ENCODE data around the gene PDZD2. TPM values are rescaled to one million over a fixed set of nuclear protein-coding genes. Genes with fewer than 3 reads are reported as not detected.

The PDZD2 gene
- total and polyA plus RNA-seq, 8 donors = under 0.01 to 61.3 (median 5.8) TPM

GRCh38 chr5:32098890-32099310 lies 460.0 kb downstream of the PDZD2 start:
- intact Hi-C loops (cut with DNase I; ENCODE audit: low total_unique reads) = no loop called here
- Histone ChIP-seq H3K36me3 (peaks cover 17 to 84% (median 67%) of the 10 kb centered on the region in 4 donors), H3K27me3 (no peaks in the 10 kb centered on the region), H3K9me3 (no peaks in the 10 kb centered on the region), H3K4me1 (peaks cover 0 to 31% (median 20%) of the 10 kb centered on the region in 4 donors), H3K4me3 (no peak overlapping the region), H3K27ac (peak overlapping the region in 4 of 5 donors; percentile 46 to 74 (median 53))
- no peak for TF ChIP-seq POLR2AphosphoS5 (IDR thresholded peaks at IDR 0.05)
- TF ChIP-seq CTCF (IDR thresholded peaks at IDR 0.05) = no peak
- no peak for TF ChIP-seq EP300 (IDR thresholded peaks at IDR 0.05)
- TF ChIP-seq POLR2A (IDR thresholded peaks at IDR 0.05) = no peak
- 61 to 85% (median 73%) methylated on average over 11 of the region's 11 CpGs for WGBS, 5 donors
- DNase-seq = peak in 1 of 2 donors; percentile 16

- peak in 1 of 2 donors; percentile 9 for DNase-seq
- Histone ChIP-seq H3K4me1 (peaks cover 0 to 31% (median 20%) of the 10 kb centered on the region in 4 donors), H3K27me3 (no peaks in the 10 kb centered on the region), H3K36me3 (peaks cover 21 to 84% (median 73%) of the 10 kb centered on the region in 4 donors), H3K27ac (peak overlapping the region in 4 of 5 donors; percentile 31 to 74 (median 47)), H3K4me3 (no peak overlapping the region), H3K9me3 (no peaks in the 10 kb centered on the region)
- 73 to 85% (median 83%) methylated on average over 9 of the region's 9 CpGs for WGBS, 5 donors
- intact Hi-C loops (cut with DNase I; ENCODE audit: low total_unique reads) = no loop called here
- TF ChIP-seq POLR2AphosphoS5 (IDR thresholded peaks at IDR 0.05) = no peak
- TF ChIP-seq CTCF (IDR thresholded peaks at IDR 0.05) = no peak
- no peak for TF ChIP-seq EP300 (IDR thresholded peaks at IDR 0.05)
- no peak for TF ChIP-seq POLR2A (IDR thresholded peaks at IDR 0.05)
These were observed 460.6 kb downstream of the PDZD2 start for GRCh38 chr5:32099486-32100035.

- Histone ChIP-seq H3K4me1 (peaks cover 0 to 27% (median 18%) of the 10 kb centered on the region in 4 donors), H3K4me3 (no peak overlapping the region), H3K27ac (peak overlapping the region in 3 of 5 donors; percentile 31 to 74 (median 46)), H3K27me3 (no peaks in the 10 kb centered on the region), H3K36me3 (peaks cover 26 to 84% (median 80%) of the 10 kb centered on the region in 4 donors), H3K9me3 (no peaks in the 10 kb centered on the region)
- intact Hi-C loops (cut with DNase I; ENCODE audit: low total_unique reads) = no loop called here
- 63 to 81% (median 75%) methylated on average over 4 to 6 of the region's 6 CpGs for WGBS, 5 donors
- TF ChIP-seq POLR2A (IDR thresholded peaks at IDR 0.05) (no peak), EP300 (IDR thresholded peaks at IDR 0.05) (no peak), POLR2AphosphoS5 (IDR thresholded peaks at IDR 0.05) (peak in 1 of 3 donors; percentile 35), CTCF (IDR thresholded peaks at IDR 0.05) (no peak)
- peak in 1 of 2 donors; percentile 61 for DNase-seq
These were observed 461.3 kb downstream of the PDZD2 start for GRCh38 chr5:32100230-32100629.

- Histone ChIP-seq H3K4me1 (peaks cover 0 to 23% (median 17%) of the 10 kb centered on the region in 4 donors), H3K9me3 (no peaks in the 10 kb centered on the region), H3K27ac (peak overlapping the region in 2 of 5 donors; percentile 46 to 74), H3K27me3 (no peaks in the 10 kb centered on the region), H3K4me3 (no peak overlapping the region), H3K36me3 (peaks cover 30 to 90% (median 85%) of the 10 kb centered on the region in 4 donors)
- intact Hi-C loops (cut with DNase I; ENCODE audit: low total_unique reads) = no loop called here
- no peak for TF ChIP-seq POLR2AphosphoS5 (IDR thresholded peaks at IDR 0.05)
- no peak for TF ChIP-seq POLR2A (IDR thresholded peaks at IDR 0.05)
- no peak for TF ChIP-seq EP300 (IDR thresholded peaks at IDR 0.05)
- TF ChIP-seq CTCF (IDR thresholded peaks at IDR 0.05) = no peak
- DNase-seq = no peak
- 88 to 95% (median 94%) methylated on average over 8 of the region's 8 CpGs for WGBS, 5 donors
These were observed 461.9 kb downstream of the PDZD2 start for GRCh38 chr5:32100691-32101302.

Data from stomach (tissue), 9 donors.